HPDE6-E6E7 (cell line): ENCODE measurements around the gene CKB.
A peak's percentile ranks its signal among the peaks of the same experiment; 100 is the strongest.

Experiments used
- DNase-seq: peaks from one replicate; pipeline ENCODE4 v3.0.0; 2011; ENCODE audit warnings: missing footprints; ENCODE audit errors: extremely low spot score

CKB gene

DNA sequence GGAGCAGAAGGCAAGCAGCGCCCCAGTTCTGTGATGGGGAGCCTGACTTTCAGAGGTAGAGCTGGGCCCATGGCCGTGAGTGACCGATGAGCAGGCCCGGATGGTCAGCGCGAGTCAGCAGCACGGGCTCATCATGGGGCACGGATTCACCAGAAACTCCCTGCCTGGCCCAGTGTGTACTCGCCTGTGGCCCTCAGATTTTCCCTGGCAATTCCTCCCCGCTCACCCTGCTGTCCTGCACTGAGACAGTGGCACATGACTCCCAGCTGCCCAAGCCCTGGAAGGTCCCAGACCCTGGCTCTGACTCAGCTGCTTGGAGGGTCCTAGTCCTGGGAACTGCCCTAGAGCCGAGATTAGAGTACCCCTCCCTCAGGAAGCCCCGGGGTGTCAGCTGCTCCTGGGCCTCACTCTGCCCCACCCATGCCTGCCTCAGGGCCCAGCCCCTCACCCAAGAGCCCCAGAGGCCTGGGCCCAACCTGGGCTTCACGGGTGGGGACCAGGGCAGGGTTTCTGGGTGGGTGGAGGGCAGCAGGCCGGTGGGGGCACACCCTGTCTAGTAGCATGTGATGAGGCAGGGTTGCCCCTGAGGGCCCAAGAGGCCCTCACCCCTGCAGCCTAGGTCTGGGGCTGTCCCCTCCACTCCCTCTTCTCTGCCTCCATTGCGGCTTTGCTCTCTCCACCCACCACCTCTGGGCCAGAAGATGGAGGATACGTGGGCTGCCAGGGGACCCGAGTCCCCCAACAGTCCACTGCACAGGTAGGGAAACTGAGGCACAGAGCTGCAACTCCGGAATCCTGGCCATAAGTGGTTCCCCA, 14.8 kb upstream of the CKB start:
- DNase-seq = no peak

DNA sequence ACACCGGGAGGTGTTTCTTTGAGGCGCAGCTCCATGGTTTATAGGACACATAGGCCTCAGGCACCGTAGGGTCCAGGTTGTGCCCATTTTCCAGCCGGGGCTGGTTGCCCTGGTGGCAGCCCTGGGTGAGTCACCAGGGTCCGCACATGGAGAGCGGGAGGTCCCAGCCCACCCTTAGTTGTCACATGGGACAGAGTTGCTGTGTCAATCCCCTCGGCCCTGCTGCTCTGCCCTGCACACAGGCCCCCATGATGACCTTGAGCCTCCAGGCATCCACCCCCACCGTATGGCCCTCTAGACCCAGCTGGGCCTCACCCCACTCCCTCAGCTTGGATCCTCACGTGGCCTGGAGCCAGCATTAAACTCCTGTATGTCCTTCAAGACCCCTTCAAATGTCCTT, 14.1 kb upstream of the CKB start:
- no peak for DNase-seq

DNA sequence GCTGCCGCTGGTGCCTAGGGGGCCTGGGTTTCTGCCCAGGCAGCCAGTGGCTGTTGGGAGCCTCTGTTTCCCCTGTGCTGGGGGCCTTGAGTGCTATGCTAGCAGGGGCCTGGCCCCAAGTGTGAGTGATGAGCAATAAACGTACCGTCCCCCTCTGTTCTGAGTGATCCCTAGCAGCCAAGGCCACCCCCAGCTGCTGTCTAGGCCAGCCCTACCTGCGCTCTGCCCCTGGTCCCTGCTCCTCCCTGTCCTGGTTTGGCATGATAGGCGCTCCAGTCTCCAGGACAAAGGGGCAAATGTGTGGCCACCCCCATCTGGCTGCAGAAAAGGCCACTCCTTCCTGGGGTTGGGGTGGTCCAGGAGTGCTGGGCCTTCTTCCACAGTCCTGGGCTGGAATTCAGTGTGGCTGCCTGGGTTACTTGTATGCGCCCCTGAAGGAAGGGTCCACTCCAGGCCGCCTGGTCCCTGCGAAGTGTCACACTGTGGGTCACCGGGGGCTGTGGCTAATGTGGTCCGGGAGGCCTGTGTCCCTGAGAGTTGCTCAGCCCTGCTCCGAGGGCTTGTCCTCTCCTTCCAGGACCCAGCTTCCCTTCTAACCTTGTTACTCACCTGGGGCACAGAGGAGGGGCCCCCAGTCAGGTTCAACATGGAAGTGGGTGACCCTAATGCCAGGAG, 13.4 kb upstream of the CKB start:
- DNase-seq = no peak

DNA sequence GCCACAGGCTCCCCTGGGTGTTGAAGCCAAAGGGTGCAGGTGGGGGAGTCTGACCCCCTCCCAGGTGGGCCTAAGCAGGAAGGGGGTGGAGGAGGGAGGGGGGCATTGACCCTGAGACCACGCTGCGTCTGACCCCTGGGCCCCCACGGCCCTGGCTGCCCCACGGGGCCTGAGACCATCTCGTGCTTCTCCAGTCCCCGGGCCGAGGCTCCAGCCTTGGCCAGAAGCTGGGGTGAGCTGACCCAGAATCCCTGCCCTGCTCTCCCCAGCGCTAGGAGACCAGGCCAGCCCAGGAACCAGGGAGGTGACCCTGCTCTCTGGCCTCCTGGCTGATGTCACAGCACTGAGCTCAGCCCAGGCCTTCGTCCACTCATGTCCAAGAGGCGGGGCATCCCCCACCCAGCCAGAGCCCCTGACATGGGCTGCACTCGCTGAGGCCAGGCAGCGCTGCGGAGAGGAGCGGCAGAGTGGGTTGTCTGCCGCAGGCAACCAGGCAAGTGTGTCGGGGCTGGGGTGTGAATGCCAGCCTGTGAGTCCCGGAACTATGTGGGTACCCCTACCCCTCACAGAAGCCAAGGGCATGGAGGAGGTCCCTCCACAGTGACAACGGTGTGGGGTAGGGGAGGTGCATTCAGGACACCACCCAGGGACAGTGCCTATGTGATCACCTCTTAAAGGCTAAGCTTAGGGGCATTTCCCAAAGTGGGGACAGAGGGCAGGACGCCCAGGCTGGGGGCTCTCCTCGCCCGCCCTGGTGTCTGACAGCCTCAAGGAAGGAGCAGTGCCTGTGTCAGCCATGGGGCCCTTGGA, 12.7 kb upstream of the CKB start:
- DNase-seq = no peak

DNA sequence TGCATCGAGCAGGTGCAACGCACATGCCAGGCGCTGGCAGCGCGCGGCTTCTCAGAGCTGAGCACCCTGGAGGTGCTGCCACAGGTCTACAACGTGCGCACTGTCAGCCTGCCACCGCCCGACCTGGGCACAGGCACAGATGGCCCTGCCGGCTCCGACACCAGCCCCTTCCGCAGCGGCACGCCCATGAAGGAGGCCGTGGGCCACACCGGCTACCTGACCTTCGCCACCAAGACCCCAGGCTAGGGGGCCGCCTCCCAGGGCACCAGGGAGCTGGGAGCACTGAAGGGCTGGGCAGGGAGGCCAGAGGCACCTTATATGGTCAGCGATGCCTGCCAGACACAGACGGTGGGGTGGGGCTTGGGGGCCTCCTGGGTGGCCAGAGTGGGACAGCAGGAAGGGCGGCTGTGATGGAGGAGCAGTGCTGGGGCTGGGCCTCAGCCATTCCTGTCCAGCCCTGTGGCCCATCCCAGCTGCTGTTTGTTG, 12.0 kb upstream of the CKB start:
- no peak for DNase-seq

DNA sequence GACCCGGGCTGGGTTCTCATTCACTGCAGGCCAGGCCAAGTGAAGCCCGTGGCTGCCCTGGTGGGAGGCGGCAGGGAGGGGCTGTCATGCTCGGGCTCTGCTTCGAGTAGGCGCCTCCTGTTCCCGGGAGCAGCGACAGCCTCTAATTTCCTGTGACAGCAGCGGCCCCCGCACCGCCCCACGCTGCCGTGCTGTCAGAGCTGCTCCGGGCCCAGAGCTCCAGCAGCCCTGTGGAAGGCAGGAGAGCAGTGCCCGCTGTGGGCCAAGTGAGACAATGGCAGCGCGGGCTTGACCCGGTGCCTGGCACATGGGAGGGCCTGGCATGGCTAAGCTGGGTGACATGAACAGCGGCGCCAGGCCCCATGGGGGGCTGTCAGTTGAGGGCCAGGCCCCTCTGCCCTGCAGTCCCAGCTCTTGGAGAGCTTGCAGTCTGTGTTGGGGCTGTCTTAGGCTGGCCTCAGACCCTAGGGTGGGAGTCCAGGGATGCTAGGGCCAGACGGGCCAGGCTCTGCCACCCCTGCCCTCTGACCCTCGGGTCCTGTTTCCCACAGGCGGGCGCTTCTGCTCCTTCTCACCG, 11.5 kb upstream of the CKB start:
- DNase-seq = no peak

DNA sequence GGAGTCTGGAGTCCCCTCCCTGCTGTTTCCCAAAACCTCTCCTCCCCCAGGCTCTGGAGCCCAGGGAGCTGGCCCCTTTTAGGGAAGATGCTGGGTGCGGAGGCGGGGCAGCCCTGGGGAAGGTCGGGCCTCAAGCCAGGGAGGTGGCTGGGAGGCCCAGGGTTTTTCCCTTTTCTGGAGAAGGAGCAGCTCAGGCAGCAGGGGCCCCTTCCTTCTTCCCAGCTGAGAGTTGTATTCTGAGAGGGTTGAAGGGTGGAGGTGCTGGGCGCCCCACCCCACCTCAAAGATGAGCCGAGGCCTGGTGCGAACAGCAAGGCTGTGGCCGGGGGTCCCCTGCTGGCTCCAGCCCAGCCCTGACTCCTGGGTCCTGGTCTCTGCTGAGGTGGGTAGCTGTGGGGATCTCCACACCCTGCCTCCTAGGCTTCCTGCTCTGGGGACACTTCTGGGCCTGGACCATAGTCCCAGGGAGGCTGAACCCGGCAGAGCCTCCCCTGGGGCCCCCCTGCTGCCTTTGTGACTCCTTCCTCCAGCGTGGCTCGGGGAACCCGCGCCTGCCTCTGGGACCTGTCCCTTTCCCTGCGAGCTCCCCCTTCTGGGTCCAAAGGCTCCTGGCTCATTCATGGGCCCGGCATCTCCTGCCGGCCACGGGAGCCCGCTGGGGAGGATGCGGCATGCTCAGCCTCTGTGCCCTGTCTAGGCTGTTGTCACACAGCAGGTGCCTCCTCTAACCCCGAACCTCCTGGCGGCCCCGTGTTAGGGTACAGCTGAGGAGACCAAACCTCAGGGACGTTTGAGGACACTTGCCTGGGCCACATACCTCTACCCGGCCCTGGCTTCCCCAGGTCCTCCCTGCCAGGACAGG, 10.7 kb upstream of the CKB start:
- DNase-seq = no peak

DNA sequence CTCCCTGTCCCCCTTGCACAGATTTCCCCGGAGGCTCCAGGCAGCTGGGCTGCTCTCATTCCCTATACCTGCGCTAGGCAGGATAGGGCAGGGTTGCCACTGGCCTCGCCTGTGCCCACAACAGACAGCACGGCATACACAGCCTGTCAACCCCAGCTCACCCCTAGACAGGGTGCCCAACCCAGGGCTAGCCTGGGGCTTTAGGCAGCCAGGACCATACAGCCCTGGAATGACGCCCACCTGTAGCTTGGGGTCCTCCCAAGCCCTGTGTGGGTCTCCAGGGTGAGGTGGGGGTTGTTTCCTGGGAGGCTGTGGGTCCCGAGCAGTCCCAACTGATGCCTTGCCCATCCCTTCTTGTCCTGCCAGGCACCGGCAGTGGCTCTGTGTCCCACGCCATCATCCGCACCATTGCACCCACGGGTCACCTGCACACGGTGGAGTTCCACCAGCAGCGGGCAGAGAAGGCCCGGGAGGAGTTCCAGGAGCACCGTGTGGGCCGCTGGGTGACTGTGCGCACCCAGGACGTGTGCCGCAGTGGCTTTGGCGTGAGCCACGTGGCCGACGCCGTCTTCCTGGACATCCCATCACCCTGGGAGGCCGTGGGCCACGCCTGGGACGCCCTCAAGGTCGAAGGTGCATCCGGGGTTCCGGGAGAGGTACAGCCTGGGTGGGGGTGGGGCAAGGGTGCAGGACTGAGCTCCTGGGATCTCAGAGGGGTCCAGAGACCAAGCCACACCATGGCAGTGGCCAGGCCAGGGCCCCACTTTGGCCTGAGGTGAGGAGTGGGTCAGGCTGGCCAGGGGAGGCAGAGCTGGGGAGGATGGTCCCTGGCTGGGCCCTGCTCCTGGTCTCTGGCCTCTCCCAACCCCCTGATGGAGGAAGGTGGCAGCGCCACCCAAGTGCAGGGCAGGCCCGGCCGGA, 9.8 kb upstream of the CKB start:
- no peak for DNase-seq

DNA sequence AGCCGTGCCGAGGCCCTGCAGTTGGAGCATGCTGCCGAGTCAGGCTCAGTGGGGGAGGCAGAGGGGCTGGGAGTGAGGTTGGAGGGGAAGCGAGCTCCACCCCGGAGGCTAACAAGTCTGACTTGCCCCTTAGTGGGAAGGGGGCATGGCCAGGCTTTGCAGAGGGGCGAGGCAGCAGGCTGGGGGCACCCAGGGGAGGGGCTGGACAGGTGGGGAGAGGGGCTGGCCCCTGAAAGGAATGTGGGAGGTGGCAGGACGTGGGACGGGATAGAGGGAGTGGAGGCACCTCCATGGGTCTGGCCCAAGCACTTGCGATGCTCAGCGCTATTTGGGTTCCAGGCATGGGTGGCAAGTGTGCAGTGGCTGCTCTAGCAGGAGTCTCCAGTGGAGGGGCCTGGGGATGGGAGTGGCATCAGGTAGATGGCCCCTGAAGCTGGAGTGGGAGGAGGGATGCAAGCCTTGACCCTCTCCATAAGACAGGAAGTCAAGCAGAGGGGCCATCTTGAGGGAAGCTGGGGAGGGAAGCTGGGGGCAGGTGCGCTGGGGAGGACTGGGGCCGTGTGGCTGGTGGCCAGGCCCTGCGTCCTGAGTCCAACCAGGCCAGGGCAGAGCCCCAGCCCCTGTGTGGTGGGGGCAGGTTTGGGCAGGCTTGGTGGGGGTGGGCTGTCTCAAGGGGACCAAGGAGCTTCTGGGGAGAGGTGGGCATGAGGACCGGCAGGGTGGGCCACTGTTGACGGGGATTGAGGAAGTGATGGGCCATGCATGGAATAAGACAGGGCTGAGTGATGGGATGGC, 9.0 kb upstream of the CKB start:
- DNase-seq = no peak

DNA sequence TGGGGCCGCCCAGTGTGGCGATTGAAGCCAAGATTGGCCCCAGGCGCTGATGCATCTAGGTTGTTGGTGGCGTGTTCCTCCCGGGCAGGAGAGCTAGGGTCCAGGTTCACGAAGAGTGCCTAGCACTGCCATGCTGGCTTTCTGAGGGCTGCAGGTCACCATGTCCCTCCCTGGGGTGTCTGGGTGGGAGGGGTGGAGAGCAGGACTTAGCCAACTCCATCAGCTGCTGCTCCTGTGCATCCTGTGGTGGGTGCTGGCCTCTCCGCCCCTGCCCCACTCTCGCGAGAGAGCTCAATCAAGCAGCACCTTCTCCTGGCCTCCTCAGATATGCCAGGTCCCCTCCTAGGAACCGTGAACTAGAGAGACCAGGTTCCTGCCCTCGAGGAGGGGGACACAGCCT, 8.2 kb upstream of the CKB start:
- DNase-seq = no peak

DNA sequence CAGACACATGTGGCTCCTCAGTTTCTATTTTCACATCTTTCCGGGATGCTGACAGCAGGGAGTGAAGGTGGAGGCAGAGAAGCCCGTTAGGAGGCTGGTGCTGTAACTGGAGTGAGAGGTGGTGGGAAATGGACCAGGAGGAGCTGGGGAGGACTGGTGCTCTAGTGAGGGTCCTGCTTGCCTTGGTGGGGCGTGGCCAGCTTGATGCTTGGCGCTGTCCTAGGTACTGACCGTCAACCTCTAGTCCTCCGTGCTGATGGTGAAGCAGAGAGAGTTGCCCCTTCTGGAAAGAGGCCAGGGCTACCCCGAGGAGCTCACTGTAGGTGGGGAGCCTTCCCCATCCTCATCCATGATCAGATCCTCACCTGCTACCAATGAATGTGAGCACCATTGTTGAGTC, 7.8 kb upstream of the CKB start:
- DNase-seq = no peak

DNA sequence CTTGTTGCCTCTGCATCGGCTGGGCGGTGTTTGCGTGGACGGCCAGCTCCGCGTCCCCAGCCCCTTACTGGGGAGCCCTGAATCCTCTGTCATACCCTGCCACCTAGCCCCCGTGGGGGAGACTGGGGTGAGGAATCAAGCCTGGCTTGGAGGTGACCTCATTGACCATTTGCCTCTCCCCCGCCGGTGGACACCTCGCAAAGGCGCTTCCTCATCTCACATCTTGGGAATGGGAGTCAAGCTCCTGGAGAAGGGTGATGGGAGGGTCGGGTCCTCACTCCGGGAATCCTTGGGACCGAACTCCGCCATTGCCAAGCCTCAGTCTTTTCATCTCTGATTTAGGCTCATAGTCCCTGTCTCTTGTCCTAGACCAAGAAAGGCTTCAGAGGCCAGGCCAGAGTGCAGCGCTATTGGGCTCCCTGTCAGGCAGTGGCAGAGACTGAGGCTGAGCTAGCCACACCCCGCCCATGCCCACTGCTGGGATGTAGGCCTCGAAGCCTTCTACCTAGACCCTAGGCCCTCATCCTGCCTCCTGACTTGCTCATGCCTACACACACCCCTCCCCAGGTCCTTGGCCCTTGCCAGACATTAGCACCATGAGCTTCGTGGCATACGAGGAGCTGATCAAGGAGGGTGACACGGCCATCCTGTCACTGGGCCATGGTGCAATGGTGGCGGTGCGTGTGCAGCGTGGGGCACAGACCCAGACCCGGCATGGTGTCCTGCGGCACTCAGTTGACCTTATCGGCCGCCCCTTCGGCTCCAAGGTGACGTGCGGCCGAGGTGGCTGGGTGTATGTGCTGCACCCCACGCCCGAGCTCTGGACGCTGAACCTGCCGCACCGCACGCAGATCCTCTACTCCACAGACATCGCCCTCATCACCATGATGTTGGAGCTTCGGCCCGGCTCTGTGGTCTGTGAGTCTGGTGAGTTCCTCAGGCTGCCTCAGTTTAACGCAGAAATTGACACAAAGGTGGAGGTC, 7.0 kb upstream of the CKB start:
- DNase-seq = no peak

DNA sequence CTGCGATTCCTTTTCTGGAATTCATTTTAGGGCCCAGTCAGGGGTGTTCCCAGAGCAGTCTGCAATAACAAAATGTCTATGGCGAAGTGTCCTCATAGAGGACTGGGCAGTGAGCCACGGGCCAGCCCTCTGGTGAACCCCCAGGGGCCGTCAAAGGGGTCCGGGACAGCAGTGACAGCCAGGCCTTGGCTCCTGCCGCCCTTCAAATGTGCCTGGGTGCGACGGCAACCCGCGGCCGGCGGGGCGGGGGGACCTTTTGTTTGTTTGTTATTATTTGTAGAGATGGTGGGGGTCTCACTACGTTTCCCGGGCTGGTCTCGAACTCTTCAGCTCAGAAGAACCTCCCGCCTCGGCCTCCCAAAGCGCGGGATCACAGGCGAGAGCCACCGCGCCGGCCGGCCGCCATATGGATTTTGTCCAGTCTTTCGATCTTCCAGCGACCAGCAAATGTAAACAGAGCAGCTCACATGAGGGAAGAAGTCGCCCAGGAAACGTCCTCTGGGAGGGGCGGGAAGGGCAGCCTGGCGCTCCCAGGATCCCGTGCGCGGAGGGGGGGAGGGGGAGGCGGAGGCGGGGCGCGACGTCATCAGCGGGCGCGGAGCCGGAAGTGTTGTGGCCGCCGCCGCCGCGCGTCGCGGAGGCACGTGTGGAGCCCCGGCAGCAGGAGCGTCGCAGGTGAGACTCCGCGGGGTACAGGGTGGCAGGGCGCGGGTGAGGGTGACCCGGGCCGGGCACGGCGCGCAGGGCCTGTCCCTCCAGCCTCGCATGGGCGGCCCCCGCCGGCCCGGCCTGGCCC, 6.2 kb upstream of the CKB start, which contains the start of gene TRMT61A:
TRMT61A (plus strand) TSS at position 610 of the 796 bp plus-strand sequence. CDS start 783 bp downstream, outside the sequence.
- peak; percentile 97 for DNase-seq

DNA sequence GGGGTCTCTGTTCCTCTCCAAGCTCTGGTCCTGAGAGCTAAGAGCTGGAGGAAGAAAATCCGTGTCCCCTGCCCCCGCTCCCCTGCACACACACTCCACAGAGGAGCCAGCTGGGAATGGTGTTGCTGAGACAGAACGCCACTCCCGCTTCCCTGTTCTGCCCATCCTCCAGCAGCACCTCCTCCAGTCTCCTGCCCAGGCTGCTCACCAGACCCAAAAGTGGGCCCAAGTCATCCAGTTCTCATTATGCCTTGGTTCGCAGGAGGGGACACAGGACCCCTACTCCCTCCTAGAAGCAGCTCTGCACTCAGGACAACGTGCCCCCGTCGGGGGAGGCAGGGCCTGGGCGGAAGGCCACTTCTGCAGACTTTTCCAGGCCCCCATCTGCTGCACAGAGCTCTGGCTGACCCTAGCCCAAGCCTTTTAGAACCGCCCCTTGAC, 5.5 kb upstream of the CKB start:
- DNase-seq = no peak

DNA sequence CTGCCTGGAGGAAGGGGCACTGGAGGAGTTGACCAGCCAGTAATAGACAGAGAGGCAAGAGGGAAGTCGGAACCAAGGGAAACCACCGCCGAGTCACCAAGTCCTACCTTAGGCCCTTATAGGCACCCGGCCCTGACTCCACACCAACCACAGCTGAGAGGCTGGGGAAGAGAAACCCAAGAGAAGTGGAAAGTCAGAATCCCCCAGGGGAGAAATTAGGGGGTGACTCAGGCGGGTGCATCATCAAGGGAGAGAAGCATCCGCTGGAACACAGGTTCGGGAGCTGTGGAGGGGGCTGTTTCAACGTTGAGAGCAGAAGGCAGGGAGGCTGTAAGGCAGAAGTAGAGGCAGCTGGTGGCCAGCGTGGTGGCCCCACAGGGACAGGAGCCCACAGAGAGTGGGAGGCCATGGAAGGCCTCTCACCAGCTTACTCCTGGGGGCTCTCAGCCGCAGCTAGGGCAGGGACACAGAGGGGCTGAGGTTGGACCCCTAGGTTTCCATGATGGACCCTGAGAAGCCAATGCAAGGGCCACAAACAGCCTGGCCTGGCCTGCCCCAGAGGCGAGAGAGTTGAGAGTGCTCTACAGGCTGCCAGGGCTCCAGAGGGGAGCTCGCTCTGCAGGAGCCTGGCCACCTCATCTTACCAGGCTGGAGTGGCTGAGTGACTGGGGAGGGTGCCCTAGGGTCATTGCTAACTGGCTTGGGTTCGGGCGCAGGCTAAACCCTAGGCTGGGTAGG, 4.9 kb upstream of the CKB start:
- no peak for DNase-seq

DNA sequence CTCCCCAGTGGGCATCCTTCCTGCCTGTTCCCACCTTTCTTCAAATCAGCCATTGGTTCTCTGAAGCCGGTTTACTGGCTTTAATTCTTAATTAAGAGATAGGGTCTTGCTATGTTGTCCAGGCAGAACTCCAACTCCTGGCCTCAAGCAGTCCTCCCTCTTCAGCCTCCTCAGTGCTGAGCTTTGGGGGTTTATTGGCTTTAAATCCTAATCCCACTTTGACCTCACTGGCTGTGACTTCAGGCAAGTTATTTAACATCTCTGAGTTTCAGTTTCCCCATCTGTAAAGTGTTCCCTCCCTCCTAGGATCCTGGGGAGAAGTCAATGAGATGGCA, 4.3 kb upstream of the CKB start:
- DNase-seq = no peak
